ENCODE results near the gene NDUFV3. TPM values are rescaled to one million over a fixed set of nuclear protein-coding genes. Genes with fewer than 3 reads are reported as not detected.
"Not testable (repeated sequence)": the region's sequence is repeated elsewhere in the genome, so short reads cannot be mapped to it uniquely, and the experiment has no call there.

Gene NDUFV3
- total RNA-seq, 1 experiment from 2014 or later, result 63.3 TPM

- DNase-seq (ENCODE audit: low read depth), result not testable (repeated sequence)
Measured at GRCh38 chr21:42933973-42934372, 40.9 kb downstream of the NDUFV3 start.

- not testable (repeated sequence) for DNase-seq (ENCODE audit: low read depth)
Measured at GRCh38 chr21:42936360-42936759, 43.3 kb downstream of the NDUFV3 start.

- not testable (repeated sequence) for DNase-seq (ENCODE audit: low read depth)
Measured at GRCh38 chr21:42937034-42937940, 44.2 kb downstream of the NDUFV3 start.

GRCh38 chr21:42937960-42938605 lies 45.0 kb downstream of the NDUFV3 start:
- no peak for DNase-seq (ENCODE audit: low read depth)

DNA sequence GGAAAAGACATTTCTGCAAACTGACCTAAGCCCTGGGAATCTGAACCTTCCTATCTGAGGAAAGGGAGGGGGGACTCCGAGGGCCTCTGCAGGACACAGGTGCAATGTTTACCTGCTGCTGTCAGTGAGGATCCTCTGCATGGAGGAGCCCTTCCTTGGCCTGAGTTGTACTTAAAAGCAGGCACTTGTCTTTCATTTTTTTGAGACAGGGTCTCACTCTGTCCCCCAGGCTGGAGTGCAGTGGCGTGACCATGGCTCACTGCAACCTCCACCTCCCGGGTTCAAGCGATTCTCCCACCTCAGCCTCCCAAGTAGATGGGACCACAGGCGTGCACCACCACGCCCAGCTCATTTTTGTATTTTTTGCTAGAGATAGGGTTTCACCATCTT lies 45.5 kb downstream of the NDUFV3 start:
- not testable (repeated sequence) for DNase-seq (ENCODE audit: low read depth)

DNA sequence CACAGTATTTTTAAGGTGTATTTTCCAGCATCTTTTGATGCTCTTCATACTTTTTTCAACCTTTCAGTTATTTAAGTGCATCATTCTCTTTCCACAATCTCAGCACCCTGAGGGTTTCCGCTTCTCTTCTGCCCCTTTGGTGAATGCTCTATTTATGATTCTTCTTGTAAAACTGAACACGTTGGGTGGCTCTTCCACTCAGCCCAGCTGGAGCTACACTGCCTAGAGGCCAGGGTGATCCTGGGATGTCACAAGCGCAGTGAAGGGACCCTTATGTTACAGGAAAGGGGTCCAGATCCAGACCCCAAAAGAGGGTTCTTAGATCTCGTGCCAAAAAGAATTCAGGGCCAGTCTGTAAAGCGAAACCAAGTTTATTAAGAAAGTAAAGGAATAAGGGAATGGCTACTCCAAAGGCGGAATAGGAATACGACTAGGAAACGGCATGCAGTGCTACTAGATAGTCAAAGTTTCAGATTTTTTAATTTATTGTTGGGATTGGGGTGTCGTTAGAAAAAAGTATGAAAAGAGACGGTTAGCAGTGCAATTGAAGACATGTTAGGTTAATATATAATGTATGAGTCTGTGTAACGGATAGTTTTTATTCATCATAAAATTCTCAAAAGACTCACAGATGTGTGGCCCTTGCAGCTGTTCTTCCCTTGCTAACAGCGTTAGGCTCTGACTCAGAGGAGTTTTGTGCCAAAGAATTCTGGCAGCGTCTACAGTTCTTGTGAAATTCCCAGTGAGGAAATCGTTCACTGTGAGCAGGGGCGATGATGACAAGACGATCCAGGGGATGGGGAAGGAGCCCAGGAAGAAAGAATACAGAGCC lies 46.7 kb downstream of the NDUFV3 start:
- DNase-seq (ENCODE audit: low read depth), result peak; percentile 99

DNA sequence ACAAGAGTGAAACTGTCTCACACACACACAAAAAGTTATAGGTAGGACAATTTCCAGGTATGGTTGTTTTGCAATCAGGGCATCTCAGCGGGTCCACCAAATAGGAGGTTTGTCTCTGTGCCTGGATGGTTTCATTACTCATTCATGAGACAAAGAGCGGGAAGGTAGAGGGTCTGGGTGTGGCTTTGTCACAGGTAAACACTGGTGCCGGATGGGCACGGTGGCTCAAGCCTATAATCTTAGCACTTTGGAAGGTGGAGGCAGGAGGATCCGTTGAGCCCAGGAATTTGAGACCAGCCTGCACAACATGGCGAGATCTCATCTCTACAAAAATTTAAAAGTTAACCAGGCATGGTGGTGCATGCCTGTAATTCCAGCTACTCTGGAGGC lies 48.6 kb downstream of the NDUFV3 start:
- DNase-seq (ENCODE audit: low read depth), result no peak

DNA sequence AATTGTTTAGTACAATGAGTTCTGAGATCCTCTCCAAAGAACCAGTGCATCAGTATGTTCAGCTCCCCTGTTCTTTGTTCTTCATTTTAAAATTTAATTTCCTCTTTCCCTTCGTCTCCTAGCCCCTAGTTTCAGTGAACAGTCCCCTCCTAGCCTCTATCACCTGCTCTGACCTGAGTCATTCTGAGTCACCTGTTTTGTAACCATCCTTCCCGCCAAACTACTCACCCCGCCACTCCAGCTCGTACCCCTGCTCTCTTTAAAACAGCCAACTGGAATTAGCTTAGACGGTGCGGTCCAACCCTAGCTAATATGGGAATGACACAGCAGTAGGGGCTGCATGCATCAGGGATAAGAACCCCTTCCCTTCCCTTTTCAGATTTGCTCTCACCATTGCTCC lies 49.1 kb downstream of the NDUFV3 start:
- DNase-seq (ENCODE audit: low read depth), result peak; percentile 19

- DNase-seq (ENCODE audit: low read depth), result not testable (repeated sequence)
Measured at GRCh38 chr21:42949094-42949755, 56.1 kb downstream of the NDUFV3 start.

- DNase-seq (ENCODE audit: low read depth), result not testable (repeated sequence)
Measured at GRCh38 chr21:42951193-42951592, 58.1 kb downstream of the NDUFV3 start.

GRCh38 chr21:42956824-42957630 lies 63.9 kb downstream of the NDUFV3 start:
- DNase-seq (ENCODE audit: low read depth), result no peak

GRCh38 chr21:42958122-42958521 lies 65.0 kb downstream of the NDUFV3 start:
- not testable (repeated sequence) for DNase-seq (ENCODE audit: low read depth)

DNA sequence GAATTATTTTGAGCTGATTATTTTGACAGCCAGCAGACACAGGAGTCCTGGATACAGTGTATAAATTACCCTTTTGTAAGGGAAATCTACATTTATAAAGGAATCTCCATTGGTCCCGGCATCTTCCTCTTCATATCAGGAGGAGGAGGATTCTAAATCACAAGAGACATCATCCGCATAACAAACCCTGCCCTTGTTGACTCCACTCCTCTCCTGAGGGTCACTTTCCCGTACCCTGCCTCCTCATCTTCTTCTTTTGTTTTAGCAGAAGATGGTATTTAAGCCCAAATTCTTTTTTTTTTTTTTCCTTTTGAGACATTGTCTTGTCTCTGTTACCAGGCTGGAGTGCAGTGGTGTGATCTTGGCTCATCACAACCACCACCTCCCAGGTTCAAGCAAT lies 66.6 kb downstream of the NDUFV3 start:
- no peak for DNase-seq (ENCODE audit: low read depth)

DNA sequence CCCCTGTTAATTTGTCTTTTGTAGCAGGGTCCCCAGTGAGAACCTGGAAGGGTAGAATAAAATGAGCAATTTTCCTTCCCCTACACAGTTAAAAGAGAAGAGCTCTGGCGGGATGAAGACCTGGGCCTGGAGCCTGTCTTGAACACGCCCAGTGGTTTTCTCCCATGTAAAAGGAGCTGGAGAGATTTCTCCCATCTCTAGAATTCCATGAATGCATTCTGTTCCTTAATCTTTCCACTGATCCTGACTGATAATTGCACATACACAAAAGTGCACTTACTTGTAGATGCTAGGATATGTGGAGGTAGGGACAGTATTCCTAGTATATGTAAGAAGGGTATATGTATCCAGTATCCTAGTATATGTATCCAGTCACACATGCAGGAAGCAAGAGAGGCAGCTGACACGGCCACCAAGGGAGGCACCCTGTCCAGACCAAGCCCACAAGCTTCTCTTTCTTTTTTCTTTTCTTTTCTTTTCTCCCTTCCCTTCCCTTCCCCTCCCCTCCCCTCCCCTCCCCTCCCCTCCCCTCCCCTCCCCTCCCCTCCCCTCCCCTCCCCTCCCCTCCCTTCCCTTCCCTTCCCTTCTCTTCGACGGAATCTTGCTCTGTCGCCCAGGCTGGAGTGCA lies 69.4 kb downstream of the NDUFV3 start:
- no peak for DNase-seq (ENCODE audit: low read depth)

Other genes starting within 250 kb of the NDUFV3 start
- gene PDE9A, start 239.7 kb upstream of the NDUFV3 start, total RNA-seq (2014; rRNA removed), result not detected in 2 replicates
- gene WDR4, start 13.8 kb upstream of the NDUFV3 start, total RNA-seq (2014; rRNA removed), result 16.9 and 19.6 TPM in 2 replicates
- not detected in 2 replicates for gene ERVH48-1, start 32.3 kb downstream of the NDUFV3 start, total RNA-seq (2014; rRNA removed)
- 18.7 and 22.6 TPM in 2 replicates for gene PKNOX1, start 81.3 kb downstream of the NDUFV3 start, total RNA-seq (2014; rRNA removed)
- gene CBS, start 182.5 kb downstream of the NDUFV3 start, total RNA-seq (2014; rRNA removed), result 4.4 and 4.9 TPM in 2 replicates
- 25.9 and 32.1 TPM in 2 replicates for gene U2AF1, start 214.3 kb downstream of the NDUFV3 start, total RNA-seq (2014; rRNA removed)

Data from LHCN-M2 (cell line).